ENCODE data around the gene FAN1.

Gene FAN1

DNA sequence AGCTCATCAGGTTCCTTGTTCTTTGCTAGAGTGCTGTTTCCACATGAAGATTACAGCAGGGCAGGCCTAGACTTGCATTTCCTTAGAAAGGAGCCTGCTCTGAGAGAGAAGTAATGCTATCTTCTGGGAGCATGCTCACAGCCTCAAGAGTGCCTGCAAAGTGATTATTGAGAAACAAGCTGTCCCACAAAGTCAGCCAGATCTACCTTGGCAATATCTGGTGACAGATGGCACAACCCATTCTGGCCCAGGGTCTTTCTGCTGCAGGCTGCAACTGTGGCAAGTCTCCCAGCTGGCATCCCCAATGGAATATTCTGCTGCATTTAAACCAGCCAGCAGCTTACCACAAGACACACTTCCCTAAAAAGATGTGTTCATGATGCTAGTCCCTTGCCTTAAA, 58.4 kb downstream of the FAN1 start:
- no peak for DNase-seq (ENCODE audit: low read depth)
- H3K4me3 ChIP-seq (ENCODE audit: control insufficient read depth, low read depth, low read length), result no peak overlapping the region
- TF ChIP-seq, protein P1, sequence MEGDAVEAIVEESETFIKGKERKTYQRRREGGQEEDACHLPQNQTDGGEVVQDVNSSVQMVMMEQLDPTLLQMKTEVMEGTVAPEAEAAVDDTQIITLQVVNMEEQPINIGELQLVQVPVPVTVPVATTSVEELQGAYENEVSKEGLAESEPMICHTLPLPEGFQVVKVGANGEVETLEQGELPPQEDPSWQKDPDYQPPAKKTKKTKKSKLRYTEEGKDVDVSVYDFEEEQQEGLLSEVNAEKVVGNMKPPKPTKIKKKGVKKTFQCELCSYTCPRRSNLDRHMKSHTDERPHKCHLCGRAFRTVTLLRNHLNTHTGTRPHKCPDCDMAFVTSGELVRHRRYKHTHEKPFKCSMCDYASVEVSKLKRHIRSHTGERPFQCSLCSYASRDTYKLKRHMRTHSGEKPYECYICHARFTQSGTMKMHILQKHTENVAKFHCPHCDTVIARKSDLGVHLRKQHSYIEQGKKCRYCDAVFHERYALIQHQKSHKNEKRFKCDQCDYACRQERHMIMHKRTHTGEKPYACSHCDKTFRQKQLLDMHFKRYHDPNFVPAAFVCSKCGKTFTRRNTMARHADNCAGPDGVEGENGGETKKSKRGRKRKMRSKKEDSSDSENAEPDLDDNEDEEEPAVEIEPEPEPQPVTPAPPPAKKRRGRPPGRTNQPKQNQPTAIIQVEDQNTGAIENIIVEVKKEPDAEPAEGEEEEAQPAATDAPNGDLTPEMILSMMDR (IDR thresholded peaks at IDR 0.05; ENCODE audit: control insufficient read depth, insufficient read depth, low read depth, low read length, missing control alignments), result no peak

DNA sequence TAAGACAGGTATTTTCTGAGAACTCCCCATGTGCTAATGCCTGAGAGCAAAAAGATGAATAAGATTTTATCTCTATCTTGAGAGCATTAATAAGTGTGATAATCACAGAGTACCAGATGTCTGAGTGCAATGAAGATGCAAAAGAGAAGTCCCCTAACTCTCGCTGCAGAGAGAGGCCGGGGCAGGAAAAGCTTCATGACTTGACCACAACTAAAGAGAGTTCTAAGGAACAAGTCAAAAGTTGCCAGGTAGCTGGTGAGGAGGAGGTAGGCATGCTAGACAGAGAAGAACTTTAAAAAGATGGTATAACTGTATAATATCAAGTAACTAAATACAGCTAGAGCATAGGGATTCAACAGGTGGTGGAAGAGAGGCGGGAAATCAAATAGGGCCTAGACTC, 58.9 kb downstream of the FAN1 start:
- DNase-seq (ENCODE audit: low read depth), result no peak
- no peak overlapping the region for H3K4me3 ChIP-seq (ENCODE audit: control insufficient read depth, low read depth, low read length)
- TF ChIP-seq, protein P1 (IDR thresholded peaks at IDR 0.05; ENCODE audit: control insufficient read depth, insufficient read depth, low read depth, low read length, missing control alignments), result no peak

DNA sequence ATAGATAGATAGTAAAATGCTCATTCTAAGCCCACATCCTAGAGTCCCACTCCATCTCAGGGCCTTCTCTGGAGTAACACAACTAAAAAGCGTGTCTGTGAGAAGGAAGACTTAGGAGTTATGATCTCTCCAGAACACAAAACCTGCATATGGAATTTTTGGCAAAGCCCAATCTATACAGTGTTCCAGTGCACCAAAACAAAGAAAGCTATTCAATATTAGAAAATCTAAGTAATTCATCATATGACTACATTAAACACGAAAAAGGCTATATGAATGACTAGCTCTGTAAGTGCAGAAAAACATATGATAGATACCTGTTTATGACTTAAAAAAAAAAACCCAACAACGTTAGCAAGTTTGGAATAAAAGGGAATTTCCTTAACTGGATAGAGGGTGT, 60.0 kb downstream of the FAN1 start:
- no peak for DNase-seq (ENCODE audit: low read depth)
- TF ChIP-seq, protein P1 (IDR thresholded peaks at IDR 0.05; ENCODE audit: control insufficient read depth, insufficient read depth, low read depth, low read length, missing control alignments), result no peak
- no peak overlapping the region for H3K4me3 ChIP-seq (ENCODE audit: control insufficient read depth, low read depth, low read length)

DNA sequence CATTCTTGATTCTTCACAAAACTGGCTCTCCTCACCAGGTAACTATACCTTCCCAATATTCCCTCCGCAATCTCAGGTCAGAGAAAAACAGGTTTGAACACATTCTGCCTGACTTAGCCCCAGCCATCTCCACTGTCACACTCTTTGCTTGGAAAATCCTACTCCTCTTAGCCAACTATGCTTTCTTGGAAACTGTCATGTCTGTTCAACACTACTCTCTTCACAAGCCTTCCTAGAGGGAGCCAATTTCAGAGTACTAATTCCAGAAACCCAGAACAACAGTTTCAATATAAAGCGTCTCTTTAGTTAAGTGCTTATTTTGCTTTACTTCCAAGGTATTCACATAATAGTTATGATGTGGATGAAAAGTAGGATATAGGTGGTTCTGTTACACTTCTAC, 66.0 kb downstream of the FAN1 start:
- no peak for DNase-seq (ENCODE audit: low read depth)
- TF ChIP-seq, protein P1 (IDR thresholded peaks at IDR 0.05; ENCODE audit: control insufficient read depth, insufficient read depth, low read depth, low read length, missing control alignments), result no peak
- no peak overlapping the region for H3K4me3 ChIP-seq (ENCODE audit: control insufficient read depth, low read depth, low read length)

DNA sequence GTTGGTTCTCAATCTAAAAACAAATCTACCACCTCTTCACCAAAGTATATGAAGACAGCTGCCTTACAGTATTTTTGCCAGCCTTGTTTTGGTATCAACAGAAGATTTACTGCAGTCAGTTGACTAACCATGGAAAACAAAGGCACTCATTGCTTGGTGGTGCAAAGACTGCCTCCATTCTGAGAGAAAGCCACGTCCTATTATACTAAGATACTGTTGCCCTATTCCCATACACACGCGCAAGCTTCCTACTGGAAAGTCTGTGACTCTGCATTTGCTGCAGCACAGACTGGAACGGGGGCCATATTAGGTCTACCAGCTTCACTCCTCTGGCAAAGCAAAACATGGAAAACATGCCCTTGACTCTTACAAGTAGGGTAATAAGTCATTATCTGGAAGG, 69.7 kb downstream of the FAN1 start:
- TF ChIP-seq, protein P1 (IDR thresholded peaks at IDR 0.05; ENCODE audit: control insufficient read depth, insufficient read depth, low read depth, low read length, missing control alignments), result no peak
- DNase-seq (ENCODE audit: low read depth), result no peak
- H3K4me3 ChIP-seq (ENCODE audit: control insufficient read depth, low read depth, low read length), result no peak overlapping the region

DNA sequence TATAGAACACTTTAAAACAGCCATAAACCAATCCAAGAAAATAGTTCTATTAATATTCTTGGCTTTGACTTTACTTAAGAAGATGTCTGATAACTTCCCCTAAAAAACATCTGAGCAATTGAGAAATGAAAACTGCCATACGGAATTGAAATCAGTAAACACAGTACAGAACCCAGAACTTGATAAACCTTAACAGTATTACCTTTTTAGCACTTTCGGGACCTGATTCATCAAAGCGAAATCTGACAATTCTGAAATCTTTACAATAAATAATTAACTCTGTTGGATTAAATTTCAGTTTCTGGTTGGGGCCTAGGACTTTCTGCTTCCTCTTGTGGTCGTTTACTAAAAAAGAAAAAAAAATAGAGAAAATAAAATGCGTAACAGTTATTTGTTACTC, 70.4 kb downstream of the FAN1 start:
- no peak overlapping the region for H3K4me3 ChIP-seq (ENCODE audit: control insufficient read depth, low read depth, low read length)
- TF ChIP-seq, protein P1 (IDR thresholded peaks at IDR 0.05; ENCODE audit: control insufficient read depth, insufficient read depth, low read depth, low read length, missing control alignments), result no peak
- no peak for DNase-seq (ENCODE audit: low read depth)

DNA sequence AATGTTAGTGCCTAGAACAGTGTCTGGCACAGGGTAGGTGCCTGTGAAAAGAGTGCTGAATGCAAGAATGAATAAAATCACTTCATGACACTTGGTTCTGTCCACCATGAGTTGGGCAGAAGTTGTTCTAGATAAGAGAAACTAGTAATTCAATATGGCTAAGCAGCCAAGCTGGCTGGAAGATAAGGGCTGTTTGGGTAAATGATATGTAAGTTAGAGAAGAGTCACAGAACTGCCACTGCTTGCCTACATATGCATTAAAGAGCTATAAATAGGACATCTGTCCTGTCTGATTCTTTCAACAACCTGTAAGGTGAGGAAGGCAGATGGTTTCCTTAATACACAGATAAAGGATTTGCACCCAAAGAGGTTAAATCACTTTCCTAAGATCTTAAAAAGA, 74.6 kb downstream of the FAN1 start:
- DNase-seq (ENCODE audit: low read depth), result no peak
- TF ChIP-seq, protein P1 (IDR thresholded peaks at IDR 0.05; ENCODE audit: control insufficient read depth, insufficient read depth, low read depth, low read length, missing control alignments), result no peak
- H3K4me3 ChIP-seq (ENCODE audit: control insufficient read depth, low read depth, low read length), result no peak overlapping the region

Measured in AG09309 (cell line).